ENCODE data around the gene GLP2R. TPM values are rescaled to one million over a fixed set of nuclear protein-coding genes. Genes with fewer than 3 reads are reported as not detected.

Gene GLP2R
- total RNA-seq, 4 donors from 2014 or later, result 0.21 to 0.87 (median 0.59) TPM; not detected in 1

DNA sequence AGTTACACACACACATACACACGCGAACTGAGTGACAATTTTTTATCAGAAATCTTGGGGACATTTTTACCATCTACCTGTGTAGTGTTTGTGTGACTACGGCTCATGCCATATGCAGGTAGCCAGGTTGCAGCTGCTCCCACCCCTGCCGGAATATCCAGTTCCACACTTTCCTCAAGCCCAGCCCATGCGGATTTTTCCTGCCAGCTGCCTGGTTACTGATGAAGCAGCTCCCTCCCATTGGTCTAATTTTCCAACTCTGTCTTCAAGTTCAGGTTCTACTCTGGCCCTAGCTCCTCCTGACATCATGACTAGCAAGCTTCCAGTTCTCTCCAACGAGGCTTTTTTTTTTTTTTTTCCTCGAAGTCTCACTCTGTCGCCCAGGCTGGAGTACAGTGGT, 8.6 kb upstream of the GLP2R start:
- no peaks in the 10 kb centered on the region for H3K36me3 ChIP-seq
- 57 to 59% methylated on average over 8 of the region's 8 CpGs for WGBS, 2 donors
- no peak overlapping the region for H3K27ac ChIP-seq
- no peaks in the 10 kb centered on the region for H3K4me1 ChIP-seq
- no peaks in the 10 kb centered on the region for H3K9me3 ChIP-seq
- no peak overlapping the region for H3K4me3 ChIP-seq
- H3K27me3 ChIP-seq, result no peaks in the 10 kb centered on the region
- TF ChIP-seq POLR2A (IDR thresholded peaks at IDR 0.05) (no peak), EP300 (IDR thresholded peaks at IDR 0.05) (no peak)
- TF ChIP-seq, protein P1, sequence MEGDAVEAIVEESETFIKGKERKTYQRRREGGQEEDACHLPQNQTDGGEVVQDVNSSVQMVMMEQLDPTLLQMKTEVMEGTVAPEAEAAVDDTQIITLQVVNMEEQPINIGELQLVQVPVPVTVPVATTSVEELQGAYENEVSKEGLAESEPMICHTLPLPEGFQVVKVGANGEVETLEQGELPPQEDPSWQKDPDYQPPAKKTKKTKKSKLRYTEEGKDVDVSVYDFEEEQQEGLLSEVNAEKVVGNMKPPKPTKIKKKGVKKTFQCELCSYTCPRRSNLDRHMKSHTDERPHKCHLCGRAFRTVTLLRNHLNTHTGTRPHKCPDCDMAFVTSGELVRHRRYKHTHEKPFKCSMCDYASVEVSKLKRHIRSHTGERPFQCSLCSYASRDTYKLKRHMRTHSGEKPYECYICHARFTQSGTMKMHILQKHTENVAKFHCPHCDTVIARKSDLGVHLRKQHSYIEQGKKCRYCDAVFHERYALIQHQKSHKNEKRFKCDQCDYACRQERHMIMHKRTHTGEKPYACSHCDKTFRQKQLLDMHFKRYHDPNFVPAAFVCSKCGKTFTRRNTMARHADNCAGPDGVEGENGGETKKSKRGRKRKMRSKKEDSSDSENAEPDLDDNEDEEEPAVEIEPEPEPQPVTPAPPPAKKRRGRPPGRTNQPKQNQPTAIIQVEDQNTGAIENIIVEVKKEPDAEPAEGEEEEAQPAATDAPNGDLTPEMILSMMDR (IDR thresholded peaks at IDR 0.05), result no peak
- DNase-seq (ENCODE audit: low spot score in 2 of 2), result no peak

DNA sequence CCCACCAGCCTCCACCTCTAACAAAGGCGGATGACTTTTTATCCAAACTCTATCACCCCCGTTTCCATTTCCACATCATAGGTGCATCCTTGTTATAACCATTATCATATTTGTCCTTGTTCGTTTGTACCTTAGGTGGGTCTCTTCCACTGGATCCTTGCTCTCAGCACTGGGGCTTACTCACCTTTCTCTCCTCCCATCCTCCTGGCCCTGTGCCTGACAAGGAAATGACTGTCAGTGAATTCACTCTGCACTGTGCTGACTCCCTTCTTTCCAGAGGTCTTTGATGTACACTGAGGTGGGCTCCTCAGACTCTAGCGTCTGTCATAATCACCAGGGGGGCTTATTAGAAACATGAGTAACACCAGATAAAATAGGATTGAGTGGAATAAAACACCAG, 7.0 kb upstream of the GLP2R start:
- DNase-seq (ENCODE audit: low spot score in 2 of 2), result no peak
- no peaks in the 10 kb centered on the region for H3K27me3 ChIP-seq
- no peak overlapping the region for H3K4me3 ChIP-seq
- TF ChIP-seq, protein P1 (IDR thresholded peaks at IDR 0.05), result no peak
- no peak for TF ChIP-seq POLR2A (IDR thresholded peaks at IDR 0.05)
- no peak for TF ChIP-seq EP300 (IDR thresholded peaks at IDR 0.05)
- WGBS, 2 donors, result 66% methylated on average over 4 of the region's 4 CpGs
- no peak overlapping the region for H3K27ac ChIP-seq
- H3K36me3 ChIP-seq, result no peaks in the 10 kb centered on the region
- H3K9me3 ChIP-seq, result no peaks in the 10 kb centered on the region
- H3K4me1 ChIP-seq, result no peaks in the 10 kb centered on the region

DNA sequence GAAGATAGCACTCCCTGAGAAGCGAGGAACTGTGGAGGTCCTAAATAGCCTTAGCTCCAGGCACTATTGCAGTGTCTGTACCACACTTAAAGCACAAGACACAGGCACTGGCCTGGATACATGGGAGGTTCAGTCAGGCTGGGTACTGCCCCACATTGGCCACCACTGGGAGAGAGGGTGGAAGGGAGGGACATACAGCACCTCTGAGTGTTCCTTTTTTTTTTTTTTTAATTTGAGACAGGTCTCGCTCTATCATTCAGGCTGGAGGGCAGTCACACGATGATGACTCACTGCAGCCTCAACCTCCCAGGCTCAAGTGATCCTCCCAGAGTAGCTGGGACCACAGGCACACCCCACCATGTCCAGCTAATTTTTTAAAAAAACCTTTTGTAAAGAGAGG, 5.3 kb upstream of the GLP2R start:
- Histone ChIP-seq H3K4me1 (no peaks in the 10 kb centered on the region), H3K9me3 (no peaks in the 10 kb centered on the region), H3K4me3 (no peak overlapping the region), H3K27ac (no peak overlapping the region), H3K36me3 (no peaks in the 10 kb centered on the region), H3K27me3 (no peaks in the 10 kb centered on the region)
- TF ChIP-seq EP300 (IDR thresholded peaks at IDR 0.05), result no peak
- TF ChIP-seq, protein P1 (IDR thresholded peaks at IDR 0.05), result no peak
- no peak for TF ChIP-seq POLR2A (IDR thresholded peaks at IDR 0.05)
- 27 to 54% methylated on average over 3 of the region's 3 CpGs for WGBS, 2 donors
- DNase-seq (ENCODE audit: low spot score in 2 of 2), result no peak

DNA sequence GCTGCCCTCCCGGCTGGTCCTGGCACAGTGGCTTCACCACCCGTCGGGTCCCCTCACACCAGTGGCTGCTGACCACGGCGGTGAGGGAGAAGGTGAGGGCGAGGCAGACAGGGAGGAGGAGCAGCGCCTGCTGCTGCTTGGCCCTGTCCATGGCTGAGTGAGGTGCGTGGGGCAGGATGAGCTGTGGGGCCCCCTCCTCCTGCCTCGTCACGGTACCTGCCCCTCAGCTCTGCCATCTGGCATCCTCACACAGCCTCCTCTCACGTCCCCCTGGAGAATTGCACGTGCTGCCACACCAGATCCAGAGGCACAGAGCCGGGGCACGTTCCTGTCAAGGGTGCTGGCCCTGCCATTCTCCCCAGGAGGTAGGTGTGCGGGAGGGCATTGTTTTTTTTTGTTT, 3.8 kb upstream of the GLP2R start, which contains the start of gene GSG1L2:
TSS of gene GSG1L2 (minus strand) at position 159 of the 400 bp plus-strand sequence. CDS start at position 151, 8 bp downstream.
- Histone ChIP-seq H3K36me3 (no peaks in the 10 kb centered on the region), H3K4me1 (no peaks in the 10 kb centered on the region), H3K9me3 (no peaks in the 10 kb centered on the region), H3K4me3 (no peak within 1 kb of the TSS), H3K27ac (no peak within 1 kb of the TSS), H3K27me3 (no peaks in the 10 kb centered on the region)
- DNase-seq (ENCODE audit: low spot score in 2 of 2), result no peak
- 62 to 67% methylated on average over 15 of the region's 15 CpGs for WGBS, 2 donors
- TF ChIP-seq POLR2A (IDR thresholded peaks at IDR 0.05), result no peak
- TF ChIP-seq, protein P1 (IDR thresholded peaks at IDR 0.05), result no peak

DNA sequence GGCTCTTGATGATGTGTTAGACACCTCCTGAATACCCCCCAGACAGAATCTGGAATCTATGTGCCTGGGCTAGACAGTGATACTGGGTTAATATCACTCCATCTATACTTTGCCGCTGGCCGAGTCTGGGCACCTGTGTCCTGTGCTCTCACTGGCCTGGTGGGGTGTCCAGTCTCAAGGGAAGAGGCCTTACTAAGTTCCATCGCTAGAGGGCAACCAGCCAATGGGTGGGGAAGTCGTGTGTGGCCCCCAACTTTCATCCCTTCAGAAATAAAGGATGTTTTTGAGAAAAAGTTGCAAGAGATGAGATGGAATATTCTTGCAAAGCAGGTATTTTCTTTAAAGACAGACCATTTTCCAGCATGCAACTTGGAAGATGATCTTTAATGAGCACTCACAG, 1.6 kb upstream of the GLP2R start:
- Histone ChIP-seq H3K27me3 (no peaks in the 10 kb centered on the region), H3K27ac (no peak overlapping the region), H3K9me3 (no peaks in the 10 kb centered on the region), H3K4me3 (no peak overlapping the region), H3K36me3 (no peaks in the 10 kb centered on the region), H3K4me1 (no peaks in the 10 kb centered on the region)
- WGBS, 2 donors, result 44 to 65% methylated on average over 3 to 4 of the region's 4 CpGs
- no peak for DNase-seq (ENCODE audit: low spot score in 2 of 2)
- TF ChIP-seq POLR2A (IDR thresholded peaks at IDR 0.05), result no peak
- TF ChIP-seq, protein P1 (IDR thresholded peaks at IDR 0.05), result no peak
- TF ChIP-seq EP300 (IDR thresholded peaks at IDR 0.05), result no peak
